Subcutaneous abdominal adipose tissue (tissue), 5 donors: ENCODE measurements around the gene C1orf159.
"Not testable (repeated sequence)": the region's sequence is repeated elsewhere in the genome, so short reads cannot be mapped to it uniquely, and the experiment has no call there.

Experiments
- H3K27ac ChIP-seq: one replicate; pipeline ENCODE4 v1.7.0; 2013; ENCODE audit warnings: low read depth, mild to moderate bottlenecking, inconsistent platforms, low read length, moderate library complexity
- H3K27me3 ChIP-seq, 5 donors: one replicate each; pipeline ENCODE4 v1.7.0; 2013; ENCODE audit warnings: low read length in 5 of 5, inconsistent platforms in 1 of 5; ENCODE audit not compliant: control insufficient read depth in 5 of 5, insufficient read depth in 4 of 5
- H3K36me3 ChIP-seq, 5 donors: one replicate each; pipeline ENCODE4 v1.7.0; 2013; ENCODE audit warnings: low read length in 5 of 5; ENCODE audit not compliant: control insufficient read depth in 5 of 5, insufficient read depth in 5 of 5
- H3K4me1 ChIP-seq, 5 donors: one replicate each; pipeline ENCODE4 v1.7.0; 2013; ENCODE audit warnings: low read length in 5 of 5, mild to moderate bottlenecking in 3 of 5, moderate library complexity in 1 of 5; ENCODE audit not compliant: control insufficient read depth in 5 of 5, insufficient read depth in 5 of 5
- H3K4me3 ChIP-seq, 5 donors: one replicate each; pipeline ENCODE4 v1.7.0; 2013; ENCODE audit warnings: low read length in 5 of 5, low read depth in 1 of 5
- H3K9ac ChIP-seq, 5 donors: one replicate each; pipeline ENCODE4 v1.7.0; 2013; ENCODE audit warnings: low read length in 5 of 5, mild to moderate bottlenecking in 4 of 5, moderate library complexity in 3 of 5
- H3K9me3 ChIP-seq, 5 donors: one replicate each; pipeline ENCODE4 v1.7.0; 2013; ENCODE audit warnings: low read length in 5 of 5; ENCODE audit not compliant: control insufficient read depth in 5 of 5
- donor health status: healthy.
- donor health status: healthy.
- donor health status: healthy.
- donor health status: healthy.
- donor health status: healthy.

Gene C1orf159

GRCh38 chr1:1096136-1096535 is 19.8 kb downstream of the C1orf159 start:
- not testable (repeated sequence) for H3K9ac ChIP-seq, H3K27ac ChIP-seq, H3K9me3 ChIP-seq, H3K4me3 ChIP-seq, H3K36me3 ChIP-seq, H3K4me1 ChIP-seq, H3K27me3 ChIP-seq

DNA sequence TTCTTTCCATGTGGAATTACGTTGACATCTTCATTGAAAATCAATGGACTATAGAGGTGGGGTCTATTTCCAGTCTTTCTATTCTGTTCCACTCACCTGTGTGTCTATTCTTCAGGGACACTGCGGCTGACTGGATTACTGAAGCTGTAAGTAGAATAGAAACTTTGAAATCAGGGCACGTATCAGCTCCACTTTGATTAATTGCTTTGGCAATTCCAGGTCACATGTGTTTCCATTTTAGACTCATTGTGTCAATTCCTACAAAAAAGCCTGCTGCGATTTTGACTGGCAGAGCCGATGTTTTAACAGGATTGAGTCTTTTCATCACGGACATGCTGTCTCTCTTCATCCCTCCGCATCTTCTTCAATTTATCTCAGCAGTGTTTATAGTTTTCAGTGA is 20.9 kb downstream of the C1orf159 start:
- Histone ChIP-seq H3K27me3 (no peaks in the 10 kb centered on the region), H3K9ac (no peak overlapping the region), H3K36me3 (no peaks in the 10 kb centered on the region), H3K4me1 (no peaks in the 10 kb centered on the region), H3K27ac (no peak overlapping the region), H3K4me3 (no peak overlapping the region), H3K9me3 (peaks cover 0 to 4% (median 0%) of the 10 kb centered on the region in 5 donors)

- Histone ChIP-seq H3K36me3 (no peaks in the 10 kb centered on the region), H3K9ac (no peak overlapping the region), H3K9me3 (no peaks in the 10 kb centered on the region), H3K4me1 (no peaks in the 10 kb centered on the region), H3K27me3 (no peaks in the 10 kb centered on the region), H3K27ac (no peak overlapping the region), H3K4me3 (no peak overlapping the region)
Measured at GRCh38 chr1:1093610-1093943, 22.3 kb downstream of the C1orf159 start.

DNA sequence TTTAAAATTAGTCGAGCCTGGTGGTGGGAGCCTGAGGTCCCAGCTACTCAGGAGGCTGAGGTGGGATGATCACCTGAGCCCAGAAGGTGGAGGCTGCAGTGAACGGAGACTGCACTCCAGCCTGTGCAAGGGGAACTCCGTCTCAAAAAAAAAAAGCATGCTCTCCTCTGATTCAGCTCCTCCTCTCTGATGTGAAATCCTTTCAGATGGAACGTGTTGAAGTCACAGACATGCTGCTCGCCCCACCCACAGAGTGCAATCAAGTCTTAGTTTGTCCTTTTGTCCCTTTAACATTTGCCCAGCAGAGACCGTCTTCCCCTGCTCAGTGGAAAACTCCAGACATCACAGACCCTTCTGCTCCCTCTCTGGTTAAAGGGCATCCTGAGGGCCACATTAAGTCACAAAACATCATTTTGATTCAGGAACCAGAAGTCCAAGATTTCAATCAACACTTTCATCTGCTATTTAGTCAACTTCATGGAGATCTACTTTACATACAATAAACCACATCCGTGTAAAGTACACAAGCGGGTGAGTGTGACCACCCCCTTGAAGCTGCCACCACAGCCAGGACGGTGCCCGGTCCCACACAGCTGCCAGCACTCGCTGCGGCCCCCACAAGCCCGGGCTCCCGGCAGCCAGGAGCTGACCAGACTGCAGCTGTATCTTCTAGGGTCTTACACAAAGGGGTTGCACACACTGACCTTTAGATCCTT is 22.8 kb downstream of the C1orf159 start:
- no peaks in the 10 kb centered on the region for H3K36me3 ChIP-seq
- no peaks in the 10 kb centered on the region for H3K9me3 ChIP-seq
- no peak overlapping the region for H3K27ac ChIP-seq
- no peaks in the 10 kb centered on the region for H3K4me1 ChIP-seq
- H3K9ac ChIP-seq, result no peak overlapping the region
- no peaks in the 10 kb centered on the region for H3K27me3 ChIP-seq
- no peak overlapping the region for H3K4me3 ChIP-seq

GRCh38 chr1:1092149-1092855 is 23.6 kb downstream of the C1orf159 start:
- H3K4me3 ChIP-seq, result no peak overlapping the region
- H3K27me3 ChIP-seq, result no peaks in the 10 kb centered on the region
- no peaks in the 10 kb centered on the region for H3K9me3 ChIP-seq
- no peak overlapping the region for H3K9ac ChIP-seq
- H3K36me3 ChIP-seq, result no peaks in the 10 kb centered on the region
- H3K27ac ChIP-seq, result no peak overlapping the region
- H3K4me1 ChIP-seq, result no peaks in the 10 kb centered on the region

- Histone ChIP-seq H3K27ac (no peak overlapping the region), H3K9me3 (no peaks in the 10 kb centered on the region), H3K4me3 (no peak overlapping the region), H3K9ac (no peak overlapping the region), H3K27me3 (no peaks in the 10 kb centered on the region), H3K36me3 (peaks cover 0 to 3% (median 0%) of the 10 kb centered on the region in 5 donors), H3K4me1 (no peaks in the 10 kb centered on the region)
Measured at GRCh38 chr1:1091344-1092148, 24.3 kb downstream of the C1orf159 start.

DNA sequence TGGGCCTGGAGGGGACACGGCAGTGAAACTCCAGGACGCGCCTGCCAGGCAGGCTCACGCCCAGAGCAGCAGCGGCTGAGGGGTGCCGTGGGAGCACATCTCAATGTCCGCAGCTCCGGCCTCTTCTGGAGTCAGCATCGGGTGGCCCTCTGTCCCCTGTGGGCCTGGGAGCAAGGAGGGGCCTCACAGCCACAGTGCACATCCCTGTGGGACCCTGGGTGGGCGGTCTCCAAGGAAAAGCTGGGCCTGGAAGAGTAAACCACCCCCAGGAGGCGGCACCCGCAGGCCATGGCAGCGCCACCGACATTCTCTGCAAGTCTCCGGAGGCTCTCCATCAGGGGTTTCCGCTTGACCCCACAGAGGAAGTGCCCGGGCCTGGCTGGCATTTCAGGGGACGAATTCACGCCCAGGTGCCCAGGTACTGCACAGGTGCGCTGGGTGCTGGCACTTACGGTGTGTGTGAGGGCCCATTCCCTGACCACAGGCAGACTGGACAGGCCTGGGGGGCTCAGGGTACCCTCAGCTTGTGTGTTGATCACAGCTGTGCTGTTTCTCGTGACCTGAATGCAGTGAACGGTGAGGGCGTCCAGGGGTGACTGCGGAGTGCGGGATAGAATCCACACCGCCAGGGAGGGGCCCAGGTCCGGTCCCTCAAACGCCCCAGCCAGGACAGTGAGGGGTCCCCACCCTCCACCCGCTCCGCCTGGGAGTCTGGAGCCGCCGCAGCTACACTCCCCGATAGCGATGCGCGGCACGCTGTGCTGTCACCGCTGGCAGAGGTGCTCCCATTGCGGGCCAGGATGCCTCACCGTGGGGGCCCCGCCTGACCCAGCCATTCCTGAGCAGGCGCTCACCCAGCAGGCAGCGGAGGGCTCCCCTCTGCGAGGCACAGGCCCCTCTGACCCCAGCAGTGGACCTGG is 25.2 kb downstream of the C1orf159 start:
- H3K4me1 ChIP-seq, result no peaks in the 10 kb centered on the region
- H3K9me3 ChIP-seq, result no peaks in the 10 kb centered on the region
- no peak overlapping the region for H3K4me3 ChIP-seq
- no peaks in the 10 kb centered on the region for H3K27me3 ChIP-seq
- H3K36me3 ChIP-seq, result peaks cover 0 to 9% (median 0%) of the 10 kb centered on the region in 5 donors
- H3K9ac ChIP-seq, result no peak overlapping the region
- no peak overlapping the region for H3K27ac ChIP-seq

DNA sequence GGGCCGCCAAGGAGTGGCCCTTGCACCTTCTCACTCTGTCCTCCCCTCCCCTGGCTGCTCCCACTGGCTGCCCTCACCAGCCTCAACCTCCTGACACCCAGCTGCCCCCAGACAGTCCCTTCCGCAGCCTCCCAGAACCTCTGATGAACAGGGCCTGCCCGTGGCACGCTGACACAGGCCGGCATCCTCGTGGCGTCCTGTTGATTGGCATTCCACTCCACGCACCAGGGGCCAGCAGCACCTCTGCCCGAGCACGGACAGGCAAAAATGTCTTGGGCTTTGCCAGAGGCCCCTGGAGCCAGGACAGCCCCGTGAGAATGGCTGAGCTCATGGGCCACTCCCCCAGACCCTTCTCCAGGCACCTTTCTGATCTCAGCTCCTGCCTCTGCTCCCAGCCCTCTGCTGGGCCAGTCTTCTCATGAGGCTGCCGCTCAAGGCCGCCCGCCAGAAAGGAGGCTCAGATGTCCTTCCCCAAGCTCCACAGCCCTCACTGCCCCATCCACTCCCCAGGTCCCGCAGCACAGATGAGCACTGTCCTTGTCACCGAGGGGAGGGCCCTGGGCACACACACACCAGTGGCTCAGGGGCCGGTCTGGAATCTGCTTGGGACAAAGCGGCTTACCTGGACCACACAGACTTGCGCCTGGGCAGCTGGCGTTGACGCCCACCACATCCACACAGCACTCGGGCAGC is 26.0 kb downstream of the C1orf159 start:
- H3K36me3 ChIP-seq, result peaks cover 0 to 9% (median 0%) of the 10 kb centered on the region in 5 donors
- H3K9me3 ChIP-seq, result no peaks in the 10 kb centered on the region
- H3K27me3 ChIP-seq, result no peaks in the 10 kb centered on the region
- no peaks in the 10 kb centered on the region for H3K4me1 ChIP-seq
- H3K9ac ChIP-seq, result no peak overlapping the region
- H3K27ac ChIP-seq, result no peak overlapping the region
- H3K4me3 ChIP-seq, result no peak overlapping the region
